Glomerular visceral epithelial cell (primary cell): ENCODE measurements around the gene CDKN2B-AS1.

Experiments used
- DNase-seq: peaks from one replicate; pipeline ENCODE4 v3.0.0-alpha.2; 2016; ENCODE audit errors: extremely low spot score

CDKN2B-AS1 gene

DNA sequence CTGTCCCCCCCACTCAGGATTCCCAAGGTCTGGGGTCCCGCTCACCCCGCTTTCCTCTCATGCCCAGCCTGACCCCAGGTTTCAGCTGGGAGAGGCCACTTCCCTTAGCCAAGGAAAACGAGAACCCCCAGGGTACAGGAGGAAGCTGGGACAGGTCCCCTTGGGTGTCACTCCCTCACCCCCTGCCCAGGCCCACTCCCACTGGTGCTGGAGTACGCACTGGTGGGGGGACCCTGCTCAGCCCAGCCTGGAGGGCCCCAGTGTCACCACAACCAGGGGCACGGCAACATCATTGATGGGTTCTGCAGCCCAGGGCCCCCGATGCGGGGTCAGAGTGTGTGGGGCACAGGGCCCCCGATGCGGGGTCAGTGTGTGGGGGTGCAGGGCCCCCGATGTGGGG is 159.5 kb downstream of the CDKN2B-AS1 start:
- DNase-seq, result no peak

DNA sequence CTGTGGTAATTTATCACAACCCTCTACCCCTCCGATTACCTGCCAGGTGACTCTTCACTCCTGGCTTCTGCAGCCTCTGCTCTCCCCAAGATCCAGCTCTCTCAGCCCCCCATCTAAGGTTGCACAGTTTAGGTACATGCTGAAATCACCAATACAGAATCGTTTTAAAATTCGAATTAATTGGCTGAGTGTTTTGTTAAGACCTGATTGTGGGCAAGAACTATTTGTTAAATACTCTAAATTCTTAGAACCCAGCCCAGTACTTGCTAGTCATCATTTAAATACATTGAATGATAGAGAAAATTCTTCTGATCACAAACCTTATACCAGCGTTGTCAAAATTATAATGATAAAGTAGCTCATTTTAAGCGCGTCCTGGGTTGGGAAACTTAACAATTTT is 162.0 kb downstream of the CDKN2B-AS1 start:
- no peak for DNase-seq

DNA sequence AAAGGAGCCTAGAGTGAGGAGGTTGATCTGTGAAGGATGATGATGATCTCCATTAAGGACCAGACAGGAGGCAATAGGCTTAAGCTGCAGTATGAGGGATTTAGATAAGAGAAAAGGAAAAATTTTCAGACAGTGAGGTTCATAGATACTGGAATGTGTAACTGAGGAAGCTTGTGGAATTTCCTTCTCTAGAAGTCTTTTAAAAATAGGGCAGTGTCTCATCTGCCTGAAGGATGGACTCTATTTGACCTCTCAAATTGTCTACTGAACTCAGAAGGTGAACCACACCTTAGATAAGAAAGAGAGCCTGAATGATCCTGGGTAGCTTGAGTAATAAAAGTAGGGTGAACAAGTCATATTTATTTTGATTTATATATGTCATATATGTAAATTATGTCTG is 162.7 kb downstream of the CDKN2B-AS1 start:
- no peak for DNase-seq

DNA sequence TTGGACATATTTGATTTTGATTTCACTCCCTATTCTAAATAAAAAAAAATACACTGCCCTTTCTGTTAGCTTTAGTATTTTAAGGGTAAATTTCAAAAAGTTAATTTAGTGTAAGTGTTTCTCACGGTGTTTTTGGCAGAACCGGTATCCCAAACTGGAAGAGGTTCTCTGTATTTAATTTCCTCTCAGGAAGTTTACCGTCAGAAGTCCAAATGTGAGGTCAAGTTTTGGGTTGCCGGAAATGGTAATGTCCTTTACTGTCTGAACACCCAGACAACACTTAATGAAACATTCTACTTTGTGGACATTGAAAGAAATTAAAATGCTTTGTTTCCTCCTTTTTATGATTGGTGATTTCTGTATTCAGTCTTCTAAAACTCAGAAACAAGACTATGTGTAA is 163.2 kb downstream of the CDKN2B-AS1 start:
- DNase-seq, result no peak

DNA sequence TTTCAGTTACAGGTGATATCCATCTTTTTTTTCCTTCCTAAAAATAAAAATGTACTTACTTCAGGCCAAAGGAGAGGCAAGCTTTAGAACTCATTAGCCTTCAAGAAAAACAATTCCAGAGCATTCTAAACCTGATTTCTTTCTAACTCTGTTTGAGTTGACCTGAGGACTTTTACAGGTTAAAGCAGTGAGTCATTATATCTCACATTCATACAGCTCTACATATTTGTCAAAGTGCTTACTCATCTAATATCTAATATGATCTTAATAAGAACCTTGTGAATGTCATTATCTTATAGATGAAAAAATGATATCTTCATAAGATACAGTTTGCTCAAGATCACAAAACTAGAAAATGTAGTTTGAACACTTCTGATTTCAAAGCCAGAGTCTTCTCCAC is 163.7 kb downstream of the CDKN2B-AS1 start:
- no peak for DNase-seq

DNA sequence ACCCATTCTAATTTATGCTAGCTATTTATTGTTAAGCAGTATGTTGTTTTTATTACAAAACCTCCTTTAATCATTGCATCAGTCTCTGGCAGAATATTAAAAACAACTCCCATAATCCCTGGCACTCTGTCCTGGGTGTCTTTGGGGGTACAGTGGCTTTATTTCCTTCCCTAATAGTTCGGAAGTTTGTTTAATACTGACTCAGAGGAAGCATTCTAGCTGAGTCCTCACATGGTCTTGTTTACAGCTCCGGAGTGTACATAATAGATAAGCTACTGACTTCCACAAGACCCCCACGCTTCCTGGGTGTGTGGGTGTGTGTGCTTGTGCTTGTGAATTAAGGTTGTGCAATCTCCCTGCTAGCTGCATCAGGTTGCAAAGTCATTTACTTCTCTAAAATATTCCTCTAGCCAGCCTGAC is 164.3 kb downstream of the CDKN2B-AS1 start:
- DNase-seq, result no peak

DNA sequence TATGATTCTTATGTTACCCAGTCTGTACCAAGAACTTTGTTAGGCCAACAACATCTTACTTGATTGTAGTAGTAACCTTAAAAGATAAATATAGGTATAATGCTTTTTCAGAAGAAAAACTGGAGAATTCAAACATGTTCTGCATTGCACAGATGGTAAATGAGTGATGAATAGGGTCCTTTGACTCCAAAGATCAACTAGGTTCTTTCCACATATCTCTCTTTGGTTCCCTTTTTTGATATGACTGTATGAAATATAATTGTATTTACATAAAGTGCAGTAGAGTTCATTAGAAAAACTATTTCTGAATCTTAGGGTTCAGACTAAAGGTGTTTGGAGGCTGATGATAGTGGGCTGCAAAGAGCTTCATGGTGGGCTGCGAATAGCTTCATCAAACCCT is 165.0 kb downstream of the CDKN2B-AS1 start:
- DNase-seq, result no peak

DNA sequence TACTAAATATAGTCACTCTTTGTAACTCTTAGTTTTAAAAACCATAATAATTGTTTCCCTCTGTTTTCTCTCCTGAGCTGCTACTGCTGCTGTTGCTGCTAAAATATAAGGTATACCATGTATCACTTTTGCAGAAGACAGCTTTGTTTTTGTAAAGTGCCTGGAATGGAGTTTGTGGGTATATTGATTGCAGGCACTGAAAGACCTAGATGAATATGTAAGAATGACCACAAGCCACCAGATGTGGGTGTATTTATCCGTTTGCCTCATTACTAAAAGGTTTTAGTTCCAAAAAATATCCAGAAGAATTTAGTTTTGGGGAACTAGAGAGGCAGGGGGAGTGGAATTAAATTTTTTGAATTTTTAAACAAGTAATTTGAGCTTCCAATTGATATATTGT is 165.6 kb downstream of the CDKN2B-AS1 start:
- DNase-seq, result no peak

DNA sequence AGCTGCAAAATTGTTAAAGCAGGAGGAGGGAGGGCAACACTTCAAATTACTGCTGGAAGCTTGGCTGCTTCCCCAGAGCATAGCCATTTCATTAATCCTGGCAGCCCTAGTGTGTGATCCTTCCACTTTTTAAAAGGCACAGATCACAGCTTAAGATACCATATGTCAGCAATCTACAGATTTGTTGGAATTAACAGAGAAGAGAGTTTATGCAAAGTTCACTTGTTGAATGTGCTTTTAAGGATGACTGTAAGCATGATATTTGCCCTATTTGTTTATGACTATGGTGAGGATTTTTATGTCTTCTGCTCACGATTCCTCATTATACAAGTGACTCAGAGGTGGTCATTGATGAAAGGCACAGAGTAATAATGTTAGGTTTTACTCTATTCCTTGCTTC is 170.6 kb downstream of the CDKN2B-AS1 start:
- no peak for DNase-seq

DNA sequence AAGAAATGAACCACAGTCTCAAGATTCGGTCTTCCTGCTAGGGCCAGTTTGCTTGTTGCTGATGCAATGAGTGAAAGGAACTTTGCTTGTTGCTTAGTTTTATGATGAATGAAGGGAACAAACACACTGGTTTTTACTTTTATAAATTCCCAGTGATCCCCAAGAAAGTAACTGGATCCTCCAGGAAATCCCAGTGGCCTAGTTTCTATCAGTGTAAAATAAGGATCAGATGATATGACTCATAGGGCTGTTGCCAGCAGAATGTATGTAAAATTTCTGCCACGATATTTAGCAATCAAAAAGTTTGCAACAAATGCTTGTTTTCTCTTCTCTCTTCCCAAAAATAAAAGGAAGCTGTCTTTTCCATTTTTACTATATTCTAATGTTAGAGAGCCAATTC is 174.7 kb downstream of the CDKN2B-AS1 start:
- DNase-seq, result no peak

DNA sequence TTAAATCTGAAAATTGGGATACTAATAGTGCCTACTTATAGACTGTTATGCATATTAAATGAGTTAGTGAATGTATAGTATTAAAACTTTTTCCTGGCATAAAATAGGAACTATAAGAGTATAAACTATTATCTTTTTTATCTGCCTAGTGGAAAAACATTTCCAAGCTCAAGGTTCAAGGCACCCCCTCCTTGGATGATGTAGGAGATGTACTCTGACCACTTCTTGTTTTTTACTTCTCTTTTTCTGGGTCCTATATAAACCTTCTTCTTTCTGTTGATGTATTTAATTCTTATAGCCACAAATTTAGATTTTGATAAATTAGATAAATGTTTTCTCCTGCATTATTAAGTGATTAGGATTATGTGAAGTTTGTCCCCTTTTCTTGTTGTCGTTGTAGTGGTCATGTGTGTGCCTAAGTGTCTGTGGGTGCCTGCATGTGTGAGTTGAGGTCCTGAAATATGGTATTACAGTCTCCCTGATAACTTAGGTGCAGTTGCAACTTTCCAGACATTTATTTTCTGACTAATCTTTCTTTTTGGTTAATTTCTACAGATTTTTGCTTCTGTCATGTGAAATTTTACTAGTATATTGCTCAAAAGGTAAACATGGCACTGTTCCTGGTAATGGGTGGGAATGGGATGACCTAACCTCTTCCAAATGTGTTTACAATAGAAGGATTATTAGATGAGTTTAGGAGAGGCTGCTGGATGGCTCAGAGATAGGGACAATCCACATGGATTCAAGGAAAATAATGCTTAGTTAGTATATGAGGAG is 175.3 kb downstream of the CDKN2B-AS1 start:
- DNase-seq, result no peak
